Lung (tissue), 12 donors: ENCODE measurements around the gene FAM3B. TPM values are rescaled to one million over a fixed set of nuclear protein-coding genes. Genes with fewer than 3 reads are reported as not detected.

Source experiments
- ATAC-seq: fragments of 200-7000 bp; cut with Tn5 transposase; one replicate; pipeline ENCODE4 v1.9.1; 2020; ENCODE audit warnings: moderate number of reproducible peaks; ENCODE audit not compliant: insufficient read depth, low FRiP score
- DNase-seq, 3 donors: peaks; one replicate each; pipeline ENCODE4 v3.0.0-alpha.2; 2013 to 2017
- H3K27ac ChIP-seq, 2 donors: one replicate each; pipeline ENCODE4 v1.5.1; 2013; ENCODE audit warnings: mild to moderate bottlenecking in 2 of 2, moderate library complexity in 2 of 2, control low read depth in 1 of 2, inconsistent platforms in 1 of 2, low read depth in 1 of 2, low read length in 1 of 2
- H3K27me3 ChIP-seq, 3 donors: one replicate each; pipeline ENCODE4 v1.5.1; 2013; ENCODE audit warnings: low read length in 2 of 3; ENCODE audit not compliant: control insufficient read depth in 3 of 3, insufficient read depth in 3 of 3
- H3K36me3 ChIP-seq, 4 donors: one replicate each; pipeline ENCODE4 v1.5.1; 2013; ENCODE audit warnings: low read length in 4 of 4, mild to moderate bottlenecking in 1 of 4, moderate library complexity in 1 of 4; ENCODE audit not compliant: control insufficient read depth in 4 of 4, insufficient read depth in 4 of 4
- H3K4me1 ChIP-seq, 5 donors: one replicate each; pipeline ENCODE4 v1.5.1; 2013; ENCODE audit warnings: low read length in 5 of 5, mild to moderate bottlenecking in 2 of 5, moderate library complexity in 1 of 5; ENCODE audit not compliant: control insufficient read depth in 5 of 5, insufficient read depth in 5 of 5
- H3K4me3 ChIP-seq: one replicate; pipeline ENCODE4 v1.5.1; 2013; ENCODE audit warnings: mild to moderate bottlenecking, control low read depth, moderate library complexity
- H3K9ac ChIP-seq, 2 donors: one replicate each; pipeline ENCODE4 v1.5.1; 2013; ENCODE audit warnings: low read length in 2 of 2, control low read depth in 1 of 2; ENCODE audit not compliant: insufficient read depth in 1 of 2
- H3K9me3 ChIP-seq, 4 donors: one replicate each; pipeline ENCODE4 v1.5.1; 2013; ENCODE audit warnings: low read length in 3 of 4, mild to moderate bottlenecking in 1 of 4, moderate library complexity in 1 of 4; ENCODE audit not compliant: control insufficient read depth in 4 of 4, insufficient read depth in 3 of 4
- WGBS, 2 donors: extraction: QIAGEN DNeasy Blood & Tissue Kit; methylation state at CpG; one replicate each; pipeline ENCODE4 v1.1.7; 2013; 5-methylcytosine and 5-hydroxymethylcytosine counted together
- polyA plus RNA-seq, 2 donors: library from polyadenylated mRNA; stranded (reverse); fragments of 200-250 nt; gene quantifications; one replicate each; pipeline ENCODE4 v1.2.1, GENCODE V29; 2013
- total RNA-seq, 2 donors: library from RNA; depleted of rRNA in 1 of 2; stranded (reverse); fragments of >200 nt in 1 of 2; gene quantifications; one replicate each; pipeline ENCODE4 v1.2.1, GENCODE V29; 2014 to 2021
- TF ChIP-seq, protein P1 (sequence below): IDR thresholded peaks from 2 replicates; pipeline ENCODE4 v1.5.1; 2012; ENCODE audit warnings: mild to moderate bottlenecking; ENCODE audit errors: control extremely low read depth, extremely low read depth
- donor health status: control.
- donor health status: control.
- donor health status: Bipolar disorder and iron deficiency.
- donor health status: healthy.
- donor health status: DM: yes; HTN: yes; CAD: no.

Gene FAM3B
- total and polyA plus RNA-seq, 4 donors, result 4.5 to 18.1 (median 9.0) TPM

DNA sequence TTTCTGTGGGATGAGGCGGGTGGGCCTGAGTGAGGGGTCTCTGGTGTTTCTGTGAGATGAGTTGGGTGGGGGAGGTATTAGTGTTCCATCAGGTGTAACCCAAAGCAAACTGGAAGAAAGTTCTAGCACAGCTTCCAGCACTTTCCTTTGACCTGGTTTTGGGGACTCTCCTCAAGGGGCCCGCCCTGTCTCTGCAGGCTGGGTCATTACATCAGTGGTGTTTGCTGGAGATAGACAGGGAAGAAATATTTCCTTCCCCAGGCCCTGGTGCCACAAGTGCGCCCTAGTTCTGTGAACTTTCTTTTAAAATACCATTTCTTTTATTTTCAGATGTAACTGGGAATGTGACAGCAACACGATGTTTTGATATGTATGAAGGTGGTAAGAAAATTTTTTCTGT, 28.8 kb downstream of the FAM3B start:
- Histone ChIP-seq H3K9me3 (no peaks in the 10 kb centered on the region), H3K36me3 (no peaks in the 10 kb centered on the region), H3K4me3 (no peak overlapping the region), H3K27ac (no peak overlapping the region), H3K9ac (no peak overlapping the region), H3K27me3 (no peaks in the 10 kb centered on the region), H3K4me1 (peaks cover 0 to 2% (median 0%) of the 10 kb centered on the region in 5 donors)
- ATAC-seq (no peak), DNase-seq (no peak)
- TF ChIP-seq, protein P1, sequence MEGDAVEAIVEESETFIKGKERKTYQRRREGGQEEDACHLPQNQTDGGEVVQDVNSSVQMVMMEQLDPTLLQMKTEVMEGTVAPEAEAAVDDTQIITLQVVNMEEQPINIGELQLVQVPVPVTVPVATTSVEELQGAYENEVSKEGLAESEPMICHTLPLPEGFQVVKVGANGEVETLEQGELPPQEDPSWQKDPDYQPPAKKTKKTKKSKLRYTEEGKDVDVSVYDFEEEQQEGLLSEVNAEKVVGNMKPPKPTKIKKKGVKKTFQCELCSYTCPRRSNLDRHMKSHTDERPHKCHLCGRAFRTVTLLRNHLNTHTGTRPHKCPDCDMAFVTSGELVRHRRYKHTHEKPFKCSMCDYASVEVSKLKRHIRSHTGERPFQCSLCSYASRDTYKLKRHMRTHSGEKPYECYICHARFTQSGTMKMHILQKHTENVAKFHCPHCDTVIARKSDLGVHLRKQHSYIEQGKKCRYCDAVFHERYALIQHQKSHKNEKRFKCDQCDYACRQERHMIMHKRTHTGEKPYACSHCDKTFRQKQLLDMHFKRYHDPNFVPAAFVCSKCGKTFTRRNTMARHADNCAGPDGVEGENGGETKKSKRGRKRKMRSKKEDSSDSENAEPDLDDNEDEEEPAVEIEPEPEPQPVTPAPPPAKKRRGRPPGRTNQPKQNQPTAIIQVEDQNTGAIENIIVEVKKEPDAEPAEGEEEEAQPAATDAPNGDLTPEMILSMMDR, result no peak
- WGBS, 2 donors, result 94 to 99% methylated on average over 4 of the region's 4 CpGs

DNA sequence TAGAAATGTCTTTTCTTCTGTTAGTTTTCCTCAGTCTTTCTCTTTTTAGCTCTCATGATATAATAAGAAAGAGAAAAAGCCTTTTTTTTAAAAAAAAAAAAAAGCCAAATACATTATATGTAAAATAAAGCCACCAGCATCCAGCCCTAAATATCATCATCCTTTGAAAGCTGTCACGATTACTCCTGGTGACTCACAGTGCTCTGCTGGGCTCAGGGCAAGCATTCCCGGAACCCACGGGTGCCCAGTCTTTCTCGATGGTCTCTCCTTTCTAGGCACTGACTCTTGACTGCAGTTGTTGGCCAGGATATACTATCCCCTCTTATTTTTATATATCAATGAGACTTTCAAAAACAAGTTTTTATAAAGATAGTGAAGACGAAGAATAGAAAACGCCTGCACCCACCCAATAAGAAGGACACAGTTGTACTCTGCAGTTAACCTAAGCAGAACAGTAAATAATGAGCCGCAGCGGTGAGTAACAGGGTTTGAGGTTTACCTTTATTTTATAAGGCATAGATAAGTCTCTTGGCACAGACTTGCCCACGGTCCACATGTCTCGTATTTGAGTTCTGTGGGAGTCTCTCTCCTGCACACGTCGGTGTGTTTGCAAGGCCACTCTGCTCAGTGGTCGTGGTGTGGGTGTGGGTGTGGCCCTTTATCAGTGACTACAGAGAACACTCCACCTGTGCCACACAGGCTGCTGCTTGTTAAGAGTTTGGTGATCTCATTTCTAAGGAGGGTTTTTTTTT, 29.5 kb downstream of the FAM3B start:
- DNase-seq (no peak), ATAC-seq (no peak)
- Histone ChIP-seq H3K36me3 (no peaks in the 10 kb centered on the region), H3K9ac (no peak overlapping the region), H3K9me3 (no peaks in the 10 kb centered on the region), H3K4me1 (peaks cover 0 to 7% (median 0%) of the 10 kb centered on the region in 5 donors), H3K4me3 (no peak overlapping the region), H3K27ac (no peak overlapping the region), H3K27me3 (no peaks in the 10 kb centered on the region)
- WGBS, 2 donors, result 84 to 91% methylated on average over 13 of the region's 13 CpGs
- TF ChIP-seq, protein P1, result no peak

DNA sequence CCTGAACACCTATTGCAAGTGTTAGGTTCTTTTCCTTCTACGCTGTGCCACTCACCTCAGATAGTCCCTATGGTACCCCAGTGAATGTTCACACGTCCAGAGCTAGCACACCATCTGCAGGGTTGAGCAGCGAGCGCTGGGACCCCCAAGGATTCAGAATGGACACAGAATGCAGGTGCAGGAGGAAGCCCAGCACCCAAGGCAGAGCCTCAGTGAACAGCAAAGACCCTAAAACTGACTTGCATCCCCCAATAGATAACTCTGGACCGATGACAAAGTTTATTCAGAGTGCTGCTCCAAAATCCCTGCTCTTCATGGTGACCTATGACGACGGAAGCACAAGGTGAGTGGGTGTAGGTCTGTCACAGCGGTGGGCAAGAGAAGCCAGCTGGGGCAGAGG, 30.2 kb downstream of the FAM3B start:
- TF ChIP-seq, protein P1, result no peak
- ATAC-seq (no peak), DNase-seq (no peak)
- H3K9ac ChIP-seq, result no peak overlapping the region
- no peak overlapping the region for H3K4me3 ChIP-seq
- no peaks in the 10 kb centered on the region for H3K27me3 ChIP-seq
- peaks cover 0 to 7% (median 0%) of the 10 kb centered on the region in 5 donors for H3K4me1 ChIP-seq
- H3K27ac ChIP-seq, result no peak overlapping the region
- peaks cover 0 to under 1% (median 0%) of the 10 kb centered on the region in 4 donors for H3K9me3 ChIP-seq
- WGBS, 2 donors, result 90 to 95% methylated on average over 8 of the region's 8 CpGs
- no peaks in the 10 kb centered on the region for H3K36me3 ChIP-seq
